BLaER1 treated with 17β-estradiol and CSF1 and Interleukin-3, amounts not matched to agents 10 nM and 100 nM (cell line): ENCODE measurements around the gene RFX8.
A peak's percentile ranks its signal among the peaks of the same experiment; 100 is the strongest.

Source experiments
- H3K27ac ChIP-seq, 11 experiments: shearing (Covaris generic); formaldehyde crosslinking; 2 replicates each; pipeline ENCODE4 v1.8.1; 2022
- H3K27me3 ChIP-seq, 11 experiments: shearing (Covaris generic); formaldehyde crosslinking; 2 replicates each; pipeline ENCODE4 v1.8.1; 2022
- H3K36me3 ChIP-seq, 11 experiments: shearing (Covaris generic); formaldehyde crosslinking; 2 replicates each; pipeline ENCODE4 v1.8.1; 2022
- H3K4me1 ChIP-seq, 10 experiments: shearing (Covaris generic); formaldehyde crosslinking; 2 replicates each; pipeline ENCODE4 v1.8.1; 2022
- H3K4me2 ChIP-seq, 11 experiments: shearing (Covaris generic); formaldehyde crosslinking; 2 replicates each; pipeline ENCODE4 v1.8.1; 2022
- H3K4me3 ChIP-seq, 10 experiments: shearing (Covaris generic); formaldehyde crosslinking; 2 replicates each; pipeline ENCODE4 v1.8.1; 2022
- H3K9ac ChIP-seq, 11 experiments: shearing (Covaris generic); formaldehyde crosslinking; 2 replicates each; pipeline ENCODE4 v1.8.1; 2022
- H3K9me3 ChIP-seq, 11 experiments: shearing (Covaris generic); formaldehyde crosslinking; replicated peaks in 1 of 11; 2 replicates each; pipeline ENCODE4 v1.8.1; 2022
- H4K20me1 ChIP-seq, 11 experiments: shearing (Covaris generic); formaldehyde crosslinking; 2 replicates each; pipeline ENCODE4 v1.8.1; 2022
- Cebpa-rat ChIP-seq, 11 experiments: shearing (Covaris generic); IDR thresholded peaks; 2 replicates each; pipeline ENCODE4 v1.8.1; 2022

RFX8 gene

GRCh38 chr2:101479328-101479727, 4.4 kb upstream of the RFX8 start:
- no peaks in the 10 kb centered on the region for H4K20me1 ChIP-seq
- no peaks in the 10 kb centered on the region for H3K36me3 ChIP-seq
- peaks cover 9 to 65% (median 47%) of the 10 kb centered on the region in 10 experiments for H3K4me1 ChIP-seq
- no peak overlapping the region for H3K9ac ChIP-seq
- TF ChIP-seq Cebpa-rat (IDR thresholded peaks at IDR 0.05), result no peak
- peak overlapping the region in 8 of 11 experiments; percentile 24 to 73 (median 59); a peak in 12 of 22 replicates for H3K4me2 ChIP-seq
- no peak overlapping the region for H3K27ac ChIP-seq
- H3K9me3 ChIP-seq, result peaks cover 0 to 7% (median 0%) of the 10 kb centered on the region in 11 experiments; a peak in 6 of 22 replicates
- peaks cover 0 to 42% (median 5%) of the 10 kb centered on the region in 11 experiments; a peak in 12 of 22 replicates for H3K27me3 ChIP-seq
- H3K4me3 ChIP-seq, result no peak overlapping the region

- peaks cover 0 to 7% (median 0%) of the 10 kb centered on the region in 11 experiments; a peak in 6 of 22 replicates for H3K9me3 ChIP-seq
- no peak overlapping the region for H3K9ac ChIP-seq
- TF ChIP-seq Cebpa-rat (IDR thresholded peaks at IDR 0.05), result no peak
These were observed 3.5 kb upstream of the RFX8 start for GRCh38 chr2:101478181-101479001.

GRCh38 chr2:101477556-101477955, 2.6 kb upstream of the RFX8 start:
- Histone ChIP-seq H3K27me3 (peaks cover 11 to 52% (median 19%) of the 10 kb centered on the region in 11 experiments; a peak in 21 of 22 replicates), H3K9ac (no peak overlapping the region), H4K20me1 (no peaks in the 10 kb centered on the region), H3K36me3 (peaks cover 0 to 5% (median 0%) of the 10 kb centered on the region in 11 experiments; a peak in 1 of 22 replicates), H3K9me3 (peaks cover 0 to 7% (median 0%) of the 10 kb centered on the region in 11 experiments; a peak in 6 of 22 replicates), H3K27ac (peak overlapping the region in 4 of 11 experiments; percentile 91 to 99 (median 96); a peak in 3 of 22 replicates), H3K4me2 (peak overlapping the region in 3 of 11 experiments; percentile 75 to 91 (median 81); a peak in 5 of 22 replicates), H3K4me1 (peaks cover 21 to 56% (median 51%) of the 10 kb centered on the region in 10 experiments), H3K4me3 (no peak overlapping the region)
- TF ChIP-seq Cebpa-rat (IDR thresholded peaks at IDR 0.05), result no peak

More at GRCh38 chr2:101478181-101479001, 3.5 kb upstream of the RFX8 start:
- Histone ChIP-seq H3K27ac (no peak overlapping the region), H3K4me2 (no peak overlapping the region), H4K20me1 (no peaks in the 10 kb centered on the region), H3K4me1 (peaks cover 13 to 57% (median 50%) of the 10 kb centered on the region in 10 experiments), H3K27me3 (peaks cover 3 to 44% (median 11%) of the 10 kb centered on the region in 11 experiments; a peak in 16 of 22 replicates), H3K36me3 (no peaks in the 10 kb centered on the region), H3K4me3 (no peak overlapping the region)

- Histone ChIP-seq H4K20me1 (peaks cover 0 to 3% (median 0%) of the 10 kb centered on the region in 11 experiments; a peak in 1 of 22 replicates), H3K4me2 (peak overlapping the region in 9 of 11 experiments; percentile 34 to 95 (median 81); a peak in 16 of 22 replicates), H3K4me1 (peaks cover 24 to 62% (median 58%) of the 10 kb centered on the region in 10 experiments), H3K9me3 (peaks cover 0 to 7% (median 0%) of the 10 kb centered on the region in 11 experiments; a peak in 6 of 22 replicates), H3K4me3 (no peak overlapping the region), H3K27me3 (peaks cover 12 to 61% (median 22%) of the 10 kb centered on the region in 11 experiments; a peak in 21 of 22 replicates), H3K36me3 (peaks cover 0 to 8% (median 0%) of the 10 kb centered on the region in 11 experiments; a peak in 3 of 22 replicates), H3K27ac (peak overlapping the region in 9 of 11 experiments; percentile 25 to 99 (median 91); a peak in 15 of 22 replicates), H3K9ac (peak overlapping the region in 2 of 11 experiments; percentile 4 to 21; a peak in 2 of 22 replicates)
- TF ChIP-seq Cebpa-rat (IDR thresholded peaks at IDR 0.05), result 0 out of 22 replicates have a peak, but pooled peaks of 2 of the 11 experiments have one; percentile 10 to 13
These were observed 1.8 kb upstream of the RFX8 start for GRCh38 chr2:101476605-101477208.

GRCh38 chr2:101473911-101474701, 806 bp downstream of the RFX8 start:
- H3K27ac ChIP-seq, result peak overlapping the region in 10 of 11 experiments; percentile 73 to 99 (median 92); a peak in 21 of 22 replicates
- peaks cover 0 to 16% (median 0%) of the 10 kb centered on the region in 11 experiments; a peak in 3 of 22 replicates for H3K36me3 ChIP-seq
- H3K4me1 ChIP-seq, result peaks cover 24 to 66% (median 48%) of the 10 kb centered on the region in 10 experiments
- peaks cover 7 to 61% (median 22%) of the 10 kb centered on the region in 11 experiments; a peak in 21 of 22 replicates for H3K27me3 ChIP-seq
- peaks cover 0 to 12% (median 0%) of the 10 kb centered on the region in 11 experiments; a peak in 4 of 22 replicates for H4K20me1 ChIP-seq
- H3K4me3 ChIP-seq, result peak overlapping the region; percentile 61 to 90 (median 79)
- TF ChIP-seq Cebpa-rat (IDR thresholded peaks at IDR 0.05), result no peak
- H3K9ac ChIP-seq, result peak overlapping the region; percentile 75 to 99 (median 91)
- H3K9me3 ChIP-seq, result peaks cover 0 to 7% (median 0%) of the 10 kb centered on the region in 11 experiments; a peak in 6 of 22 replicates
- peak overlapping the region; percentile 75 to 97 (median 91) for H3K4me2 ChIP-seq

- Histone ChIP-seq H3K9me3 (peaks cover 0 to 7% (median 0%) of the 10 kb centered on the region in 11 experiments; a peak in 6 of 22 replicates), H3K36me3 (peaks cover 0 to 16% (median 0%) of the 10 kb centered on the region in 11 experiments; a peak in 3 of 22 replicates), H3K9ac (peak overlapping the region; percentile 75 to 99 (median 91)), H3K4me2 (peak overlapping the region; percentile 75 to 97 (median 91)), H3K27me3 (peaks cover 7 to 61% (median 22%) of the 10 kb centered on the region in 11 experiments; a peak in 21 of 22 replicates), H3K27ac (peak overlapping the region in 10 of 11 experiments; percentile 73 to 99 (median 92); a peak in 21 of 22 replicates), H3K4me1 (peaks cover 24 to 68% (median 49%) of the 10 kb centered on the region in 10 experiments), H3K4me3 (peak overlapping the region; percentile 61 to 90 (median 79)), H4K20me1 (peaks cover 0 to 12% (median 0%) of the 10 kb centered on the region in 11 experiments; a peak in 4 of 22 replicates)
- no peak for TF ChIP-seq Cebpa-rat (IDR thresholded peaks at IDR 0.05)
These were observed 1.4 kb downstream of the RFX8 start for GRCh38 chr2:101473591-101473910.

GRCh38 chr2:101469863-101470262, 5.0 kb downstream of the RFX8 start:
- Histone ChIP-seq H3K9me3 (no peaks in the 10 kb centered on the region; a peak in 2 of 22 replicates), H3K4me1 (peaks cover 35 to 80% (median 62%) of the 10 kb centered on the region in 10 experiments), H3K36me3 (peaks cover 0 to 46% (median 4%) of the 10 kb centered on the region in 11 experiments; a peak in 9 of 22 replicates), H3K9ac (no peak overlapping the region), H3K4me2 (peak overlapping the region in 5 of 11 experiments; percentile 8 to 57 (median 17); a peak in 8 of 22 replicates), H3K27ac (no peak overlapping the region), H3K4me3 (no peak overlapping the region), H4K20me1 (peaks cover 0 to 19% (median 0%) of the 10 kb centered on the region in 11 experiments; a peak in 5 of 22 replicates), H3K27me3 (peaks cover 7 to 50% (median 22%) of the 10 kb centered on the region in 11 experiments; a peak in 21 of 22 replicates)
- no peak for TF ChIP-seq Cebpa-rat (IDR thresholded peaks at IDR 0.05)
